Measurements from ENCODE around the gene CHRM1.
A peak's percentile ranks its signal among the peaks of the same experiment; 100 is the strongest.

The CHRM1 gene

DNA sequence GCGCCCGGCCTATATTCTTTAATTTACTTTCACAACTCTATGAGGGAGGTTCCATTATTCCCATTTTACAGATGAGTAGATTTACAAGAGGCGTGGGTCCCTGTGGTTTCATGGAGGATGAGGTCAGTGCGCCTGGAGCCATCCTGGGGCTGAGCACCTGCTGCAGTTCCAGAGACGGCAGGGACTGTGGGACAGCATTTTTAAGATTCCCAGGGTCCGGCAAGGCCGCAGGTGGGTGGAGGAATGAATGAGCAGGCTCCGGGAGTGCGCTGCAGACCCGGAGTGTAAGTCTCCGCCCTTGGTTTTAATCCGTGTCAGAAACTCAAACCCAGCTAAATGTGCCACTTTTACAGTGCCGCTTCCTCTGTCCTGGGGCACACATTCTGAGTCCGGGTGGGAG is 4.1 kb upstream of the CHRM1 start:
- no peak for DNase-seq

DNA sequence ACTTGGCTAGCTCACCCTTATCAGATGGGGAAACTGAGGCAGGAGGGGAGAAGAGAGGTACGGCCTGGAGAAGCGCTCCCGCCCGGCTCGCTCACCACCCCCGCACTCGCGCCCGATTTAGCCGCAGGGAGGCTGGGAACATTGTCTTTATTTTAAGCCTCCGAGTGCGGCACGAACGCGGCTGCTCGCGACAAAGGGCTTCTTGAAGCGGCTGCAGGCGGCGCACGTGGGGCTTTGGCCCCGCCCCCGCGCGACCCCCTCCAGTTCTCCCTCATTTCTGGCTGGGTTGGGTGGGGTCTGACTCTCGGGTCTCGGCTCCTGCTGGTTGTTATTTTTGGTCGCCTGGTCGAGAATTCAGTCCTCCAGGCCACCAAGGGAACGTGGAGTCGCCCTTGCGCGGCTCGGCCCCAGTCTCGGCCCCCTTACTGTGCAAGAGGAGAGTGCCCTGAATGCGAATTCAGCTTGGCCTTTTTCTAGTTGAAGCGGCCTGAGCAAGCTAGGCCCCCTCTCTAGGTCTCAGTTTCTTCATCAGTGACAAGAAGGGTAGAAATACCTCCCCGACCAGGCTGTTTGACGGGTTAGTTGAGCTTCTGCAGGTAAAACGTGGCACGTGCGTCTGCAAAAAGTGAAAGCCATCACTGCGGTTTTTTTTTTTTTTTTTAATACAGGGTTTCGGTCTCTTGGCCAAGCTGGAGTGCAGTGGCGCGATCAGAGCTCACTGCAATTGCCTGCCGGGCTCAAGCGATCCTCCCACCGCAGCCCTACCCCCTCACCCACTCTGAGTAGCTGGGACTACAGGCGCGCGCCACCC is 2.6 kb upstream of the CHRM1 start:
- no peak for DNase-seq

DNA sequence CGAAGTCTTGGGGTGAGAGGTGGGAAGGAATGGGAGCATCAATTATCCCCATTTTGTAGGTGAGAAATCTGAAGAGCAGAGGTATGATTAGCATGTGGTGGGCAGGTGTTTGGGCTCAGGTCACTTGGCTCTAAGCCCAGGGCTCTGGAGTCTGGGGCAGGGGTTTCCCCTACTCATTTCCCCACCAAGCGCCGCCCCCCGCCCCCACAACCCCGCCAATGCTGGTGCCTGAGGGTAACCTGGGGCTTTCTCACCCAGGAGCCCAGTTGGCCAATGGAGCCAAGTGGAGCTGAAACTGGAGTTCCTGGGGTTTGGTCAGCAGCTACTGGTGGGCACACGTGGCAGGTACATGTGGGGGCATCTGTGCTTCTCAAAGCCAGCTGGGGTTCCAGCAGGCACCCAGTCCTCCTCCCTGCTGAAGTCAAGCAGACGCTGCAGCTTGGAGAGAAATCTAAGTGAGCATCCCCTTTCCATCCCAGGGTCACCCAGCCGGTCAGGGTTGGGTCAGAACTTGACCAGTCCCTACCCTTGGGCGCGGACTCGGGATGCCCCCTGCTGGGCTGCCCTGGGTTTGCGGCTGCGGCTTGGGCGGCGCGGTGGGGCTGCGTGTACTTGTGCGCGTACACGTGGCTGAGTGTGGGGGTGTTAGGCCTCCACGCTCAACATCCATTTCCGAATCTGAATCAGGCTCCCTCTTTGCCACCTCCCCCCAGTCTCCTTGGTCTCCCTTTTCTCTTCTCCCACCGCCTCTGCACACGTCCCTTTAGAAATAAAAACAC is 1.7 kb upstream of the CHRM1 start:
- DNase-seq, result peak; percentile 49

DNA sequence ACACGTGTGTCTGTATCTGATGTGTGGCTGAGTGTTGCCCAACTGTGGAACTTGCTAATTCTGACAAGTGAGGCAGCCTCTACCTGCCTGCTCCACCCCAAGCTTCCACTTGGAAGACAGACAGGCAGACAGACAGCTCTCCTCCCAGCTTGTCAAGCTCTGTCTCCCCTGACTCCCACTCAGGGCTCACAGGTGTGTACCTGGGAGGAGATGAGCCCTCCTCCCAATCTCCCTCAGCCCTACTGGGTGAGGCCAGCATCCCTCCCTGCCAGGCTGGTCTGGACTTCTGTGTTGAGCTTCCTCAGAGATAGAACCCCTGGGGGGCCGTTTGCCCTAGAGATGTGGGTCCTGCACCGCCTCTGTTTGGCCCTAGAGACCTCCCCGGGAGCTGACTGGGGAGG is 1.0 kb upstream of the CHRM1 start:
- DNase-seq, result no peak

DNA sequence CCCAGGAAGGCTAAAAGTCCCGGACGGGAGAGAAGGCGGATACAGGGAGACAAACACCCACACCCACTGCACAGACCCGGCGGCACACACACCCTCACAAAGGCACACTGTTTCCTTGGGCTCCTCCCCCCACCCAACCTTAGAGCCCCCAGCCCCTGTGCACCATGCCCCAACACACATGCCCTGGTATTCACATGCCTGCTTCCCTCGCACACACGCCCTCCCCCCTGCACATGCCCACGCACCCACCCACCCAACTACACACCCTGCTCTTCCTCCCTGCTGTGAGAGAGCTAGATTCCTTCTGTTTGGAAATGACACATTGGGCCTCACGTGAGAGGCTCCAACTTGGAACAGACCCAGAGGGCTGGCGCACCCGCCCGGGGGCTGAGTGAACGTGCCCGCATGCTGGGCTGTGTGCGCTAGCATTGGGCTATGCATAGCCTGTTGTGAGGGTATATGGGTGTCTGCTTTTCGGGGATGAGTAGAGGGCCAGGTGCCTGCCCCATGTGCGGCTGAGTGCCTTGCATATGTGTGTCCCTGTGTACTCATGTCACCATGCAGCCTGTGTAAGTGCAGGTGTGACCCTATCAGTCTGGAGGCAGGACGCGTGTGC is 518 bp upstream of the CHRM1 start:
- no peak for DNase-seq

DNA sequence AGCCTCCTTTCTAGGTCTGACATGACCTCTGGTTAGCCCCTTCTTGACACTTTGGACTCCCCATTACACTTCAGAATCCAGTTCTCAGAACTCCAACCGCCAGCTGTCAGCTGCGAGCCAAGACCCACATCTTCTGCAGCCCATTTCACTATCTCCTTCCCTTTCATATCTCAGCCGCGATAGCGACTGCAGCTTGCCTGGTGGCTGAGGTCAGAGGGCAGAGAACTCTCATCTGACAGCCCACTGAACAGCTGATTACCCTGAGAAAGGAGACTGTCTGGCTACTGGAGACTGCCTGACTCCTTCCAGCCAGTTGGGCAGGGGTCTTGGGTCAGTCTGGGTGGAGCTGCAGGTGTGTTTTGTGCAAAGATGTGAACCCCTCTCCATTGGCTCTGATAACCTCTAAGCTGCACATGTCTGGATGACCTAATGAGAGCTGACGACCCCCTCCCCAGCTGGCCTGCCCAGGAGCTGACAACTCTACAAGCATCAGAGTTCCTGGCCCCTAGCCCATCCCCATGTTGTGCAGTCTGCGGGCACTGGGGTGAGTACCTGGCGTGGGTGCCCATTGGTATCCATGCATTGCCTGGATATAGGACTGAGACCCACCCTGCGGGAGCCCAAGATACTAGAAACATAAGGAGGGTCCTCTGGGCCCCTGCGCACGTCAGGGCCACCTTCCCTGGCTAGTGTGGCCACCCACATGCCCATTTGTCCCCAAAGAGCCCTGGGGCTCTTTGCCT is 1.1 kb downstream of the CHRM1 start:
- DNase-seq, result no peak

DNA sequence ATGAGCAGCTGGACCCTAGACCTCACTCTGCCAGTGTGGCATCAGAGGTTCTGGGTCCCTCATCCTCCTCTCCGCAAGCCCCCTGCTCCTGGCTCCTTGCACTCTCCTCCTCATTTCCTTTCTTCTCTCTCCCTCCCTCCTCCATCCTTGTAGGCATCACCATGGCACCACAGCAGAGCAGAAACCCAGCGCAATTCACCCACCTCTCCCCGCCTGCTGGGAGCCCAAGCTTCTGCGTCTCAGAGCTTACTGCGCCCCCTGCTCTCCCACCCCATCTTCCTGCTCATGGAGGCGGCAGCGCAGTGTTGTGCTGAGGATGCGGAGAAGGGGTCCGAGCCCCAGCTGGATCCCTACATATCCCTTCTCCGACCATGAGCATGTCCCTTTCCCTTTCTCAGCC is 1.7 kb downstream of the CHRM1 start:
- DNase-seq, result no peak

DNA sequence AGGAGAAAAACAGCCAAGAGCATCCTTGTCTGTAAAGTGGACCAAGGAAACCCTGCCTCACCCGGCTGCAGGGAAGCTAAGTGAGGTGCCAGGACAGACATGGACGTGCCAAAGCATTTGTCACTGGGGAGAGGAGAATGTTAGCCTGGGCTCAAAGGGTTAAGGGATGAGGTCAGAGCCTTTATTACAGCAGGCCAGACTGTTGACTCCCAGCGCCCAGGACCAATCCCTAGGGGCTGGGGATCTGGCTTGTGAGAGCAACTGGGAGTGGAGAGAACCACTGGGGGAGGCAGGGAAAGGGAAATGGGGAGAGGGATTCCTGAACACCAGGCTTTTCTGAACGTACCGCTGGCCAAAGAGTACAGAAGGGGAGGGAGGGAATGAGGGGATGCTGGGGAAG is 2.6 kb downstream of the CHRM1 start:
- DNase-seq, result no peak

DNA sequence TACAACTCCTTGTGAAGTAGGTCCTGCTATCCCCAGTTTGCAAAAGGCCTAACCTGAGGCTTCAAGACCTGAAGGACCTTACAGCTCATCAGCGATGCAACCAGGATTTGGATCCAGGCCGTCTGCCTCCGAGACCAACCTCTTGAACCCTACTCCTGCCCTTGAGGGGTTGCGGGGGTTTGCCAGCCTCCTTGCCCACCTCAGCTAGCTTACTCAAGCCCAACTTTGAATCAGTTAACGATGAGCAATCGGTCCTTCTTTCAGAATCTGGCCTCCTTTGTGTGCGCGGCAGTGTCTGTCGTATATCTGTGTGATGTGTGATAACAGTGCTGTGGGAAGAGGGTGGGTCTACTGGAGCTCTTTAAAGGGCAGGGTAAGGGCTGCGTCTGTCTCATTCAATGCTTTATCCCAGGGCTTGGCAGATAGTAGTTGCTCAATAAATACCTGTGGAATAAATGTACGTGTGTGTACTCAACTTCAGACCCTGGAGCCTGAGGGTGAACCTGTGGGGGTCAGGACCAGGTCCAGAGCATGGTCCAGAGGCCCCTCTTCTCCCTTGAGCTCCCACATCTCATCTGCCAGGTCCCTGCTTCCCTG is 3.2 kb downstream of the CHRM1 start:
- no peak for DNase-seq

DNA sequence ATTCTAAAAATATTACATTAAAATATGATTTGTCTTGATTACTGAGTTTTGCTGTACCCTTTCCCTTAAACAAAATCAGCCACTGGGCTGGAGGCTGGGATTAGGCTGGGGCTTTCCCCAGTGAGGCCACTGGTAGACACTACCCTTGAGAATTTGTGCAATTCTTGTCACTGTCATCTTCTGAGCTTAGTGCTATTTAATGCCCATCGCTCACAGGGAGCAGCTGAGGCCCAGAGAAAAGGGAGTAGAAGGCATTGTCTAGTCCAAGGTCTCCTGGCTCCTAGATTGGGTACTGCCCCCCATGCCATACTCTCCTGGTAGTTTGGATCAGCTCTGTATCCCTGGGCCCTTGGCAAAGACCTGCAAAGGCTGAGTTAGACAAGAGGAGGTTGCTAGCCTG is 6.7 kb downstream of the CHRM1 start:
- DNase-seq, result no peak

DNA sequence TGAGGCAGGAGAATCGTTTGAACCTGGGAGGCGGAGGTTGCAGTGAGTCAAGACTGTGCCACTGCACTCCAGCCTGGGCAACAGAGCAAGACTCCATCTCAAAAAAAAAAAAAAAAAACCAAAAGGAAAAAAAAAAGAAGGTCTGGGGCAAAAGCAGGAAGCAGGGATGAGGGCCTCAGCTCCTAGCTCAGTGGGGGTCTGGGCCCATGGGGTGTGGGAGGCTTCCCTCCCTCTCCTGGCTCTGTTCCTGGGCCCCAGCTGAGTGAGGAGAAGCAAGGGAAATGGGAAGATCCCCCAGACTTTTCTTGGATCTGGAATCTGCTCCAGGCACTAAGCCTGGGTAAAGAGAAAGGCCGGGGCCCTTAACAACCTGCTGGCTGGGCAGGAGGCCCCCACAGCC is 8.9 kb downstream of the CHRM1 start:
- DNase-seq, result no peak

DNA sequence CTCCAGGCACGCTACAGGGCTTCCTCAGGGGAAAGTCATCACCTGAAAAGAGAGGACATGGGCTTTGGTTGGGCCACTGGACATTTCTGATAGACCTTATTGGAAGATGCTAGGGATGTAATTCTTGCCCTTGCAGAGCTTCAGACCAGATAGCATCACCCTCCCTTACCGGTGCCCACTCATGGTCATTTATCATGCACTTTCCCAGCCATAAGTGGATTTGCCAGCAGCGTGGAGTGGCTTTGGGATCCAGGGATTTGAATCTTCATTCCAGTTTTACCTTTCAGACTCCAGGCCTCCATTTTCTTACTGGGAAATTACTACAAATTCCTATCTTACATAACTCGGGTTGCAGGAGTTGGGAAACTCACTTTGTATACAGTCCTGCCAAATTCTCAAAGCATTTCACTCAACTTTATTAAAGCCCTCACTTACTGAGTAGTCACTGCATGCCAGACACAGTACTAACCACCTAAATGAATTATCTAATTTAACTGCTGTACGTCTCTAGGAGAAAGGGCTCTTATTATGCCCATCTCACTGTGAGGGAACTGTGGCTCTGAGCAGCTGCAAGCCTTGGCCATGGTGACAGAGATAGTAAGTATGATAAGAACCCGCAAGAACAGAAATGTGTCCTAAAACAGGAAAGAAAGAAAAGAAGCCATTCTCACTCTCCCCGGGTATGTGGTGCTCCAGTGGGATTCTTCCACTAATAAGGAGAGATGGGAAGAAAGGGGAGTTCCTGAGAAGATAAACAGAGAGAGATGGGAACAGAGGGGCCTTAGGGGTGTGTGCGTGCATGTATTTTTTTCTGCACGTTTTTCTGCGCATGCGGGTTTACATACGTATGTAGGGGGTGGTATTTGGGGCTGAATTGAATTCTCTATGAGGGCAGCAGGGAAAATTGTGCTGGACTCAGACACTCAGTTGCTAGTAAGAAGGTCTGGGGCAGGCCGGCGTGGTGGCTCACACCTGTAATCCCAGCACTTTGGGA is 9.7 kb downstream of the CHRM1 start:
- DNase-seq, result no peak

DNA sequence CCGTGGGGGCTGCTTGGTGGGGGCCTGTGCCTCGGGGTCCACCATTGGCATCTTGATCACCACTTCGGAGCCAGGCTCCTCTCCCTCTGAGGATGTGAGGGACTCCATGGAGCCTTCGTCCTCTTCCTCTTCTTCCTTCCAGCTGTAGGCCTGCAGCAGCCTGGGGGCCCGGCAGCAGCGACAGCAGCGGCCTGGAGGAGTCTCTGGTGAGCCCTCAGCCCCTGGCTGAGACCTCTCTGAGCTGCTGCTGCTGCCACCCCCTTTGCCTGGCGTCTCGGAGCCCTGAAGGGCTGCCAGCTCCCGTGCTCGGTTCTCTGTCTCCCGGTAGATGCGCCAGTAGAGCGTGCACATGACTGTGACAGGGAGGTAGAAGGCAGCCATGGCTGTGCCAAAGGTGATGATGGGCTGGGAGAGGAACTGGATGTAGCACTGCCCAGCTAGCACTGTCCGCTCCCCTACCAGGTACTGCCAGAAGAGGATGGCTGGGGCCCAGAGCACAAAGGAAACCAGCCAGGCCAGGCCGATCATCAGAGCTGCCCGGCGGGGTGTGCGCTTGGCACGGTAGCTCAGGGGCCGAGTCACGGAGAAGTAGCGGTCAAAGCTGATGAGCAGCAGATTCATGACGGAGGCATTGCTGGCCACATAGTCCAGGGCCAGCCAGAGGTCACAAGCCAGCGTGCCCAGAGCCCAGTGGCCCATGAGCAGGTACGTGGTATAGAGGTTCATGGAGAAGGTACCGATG is 10.9 kb downstream of the CHRM1 start:
- DNase-seq, result no peak

DNA sequence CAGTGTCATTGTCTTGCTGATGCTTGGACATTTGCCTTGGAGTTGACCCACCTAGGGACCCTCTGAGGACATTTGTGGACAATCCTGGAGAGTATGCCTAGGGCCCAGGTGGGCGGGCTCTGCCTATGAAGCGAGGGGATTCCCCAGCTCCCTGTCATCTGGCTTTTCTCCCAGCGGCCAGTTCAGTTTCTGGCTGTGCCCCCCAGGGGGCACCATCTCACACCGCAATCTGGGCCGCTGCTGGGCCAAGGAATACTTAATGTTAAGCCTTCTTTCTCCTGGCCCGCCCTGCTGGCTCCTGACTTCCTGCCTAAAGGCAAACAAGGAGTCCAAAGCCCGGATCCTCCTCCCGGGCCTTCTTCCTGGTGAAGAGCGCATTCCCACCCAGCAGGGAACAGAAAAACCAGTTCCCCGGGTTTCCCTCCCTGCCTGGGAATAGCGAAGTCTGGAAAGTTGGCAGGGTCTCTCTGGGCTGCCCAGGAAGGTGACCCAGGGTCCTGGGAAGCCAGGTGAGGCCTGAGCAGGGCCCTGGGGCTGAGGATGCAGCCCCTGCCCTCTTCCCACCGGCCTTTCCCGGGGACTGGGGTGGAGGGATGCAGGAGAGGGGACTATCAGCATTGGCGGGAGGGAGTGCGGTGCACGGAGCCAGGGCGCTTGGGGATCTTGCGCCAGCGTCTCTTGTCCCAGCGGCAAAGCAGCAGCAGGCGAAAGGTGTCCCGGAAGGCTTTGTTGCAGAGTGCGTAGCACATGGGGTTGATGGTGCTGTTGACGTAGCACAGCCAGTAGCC is 11.9 kb downstream of the CHRM1 start:
- DNase-seq, result no peak

DNA sequence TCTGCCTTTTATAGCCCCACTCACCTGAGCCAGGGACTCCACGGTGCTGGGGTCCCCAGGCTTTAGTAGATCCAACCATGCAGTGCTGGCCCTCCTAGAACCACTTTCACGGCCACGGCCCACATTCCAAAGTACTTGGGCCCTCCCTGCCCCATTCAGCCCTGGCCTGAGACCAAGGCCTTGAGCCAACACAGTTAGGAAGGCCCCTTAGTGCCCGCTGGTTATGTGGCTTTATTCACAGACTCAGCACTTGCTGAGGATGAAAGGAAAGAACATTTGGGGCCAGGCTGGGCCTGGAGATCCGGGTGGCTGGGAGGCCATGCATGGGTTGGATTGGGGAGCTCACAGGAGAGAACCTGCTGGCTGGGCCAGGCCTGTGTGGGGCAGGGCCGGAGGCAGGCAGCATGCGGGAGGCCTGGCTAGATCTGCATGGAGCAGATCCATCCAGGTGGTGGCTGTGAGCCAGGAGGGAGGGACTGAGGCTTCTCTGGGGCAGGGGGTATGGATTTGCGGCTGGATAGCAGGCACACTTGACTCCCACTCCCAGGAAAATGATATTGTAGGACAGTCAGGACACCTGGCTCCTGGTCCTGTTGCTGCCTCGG is 12.6 kb downstream of the CHRM1 start:
- no peak for DNase-seq

DNA sequence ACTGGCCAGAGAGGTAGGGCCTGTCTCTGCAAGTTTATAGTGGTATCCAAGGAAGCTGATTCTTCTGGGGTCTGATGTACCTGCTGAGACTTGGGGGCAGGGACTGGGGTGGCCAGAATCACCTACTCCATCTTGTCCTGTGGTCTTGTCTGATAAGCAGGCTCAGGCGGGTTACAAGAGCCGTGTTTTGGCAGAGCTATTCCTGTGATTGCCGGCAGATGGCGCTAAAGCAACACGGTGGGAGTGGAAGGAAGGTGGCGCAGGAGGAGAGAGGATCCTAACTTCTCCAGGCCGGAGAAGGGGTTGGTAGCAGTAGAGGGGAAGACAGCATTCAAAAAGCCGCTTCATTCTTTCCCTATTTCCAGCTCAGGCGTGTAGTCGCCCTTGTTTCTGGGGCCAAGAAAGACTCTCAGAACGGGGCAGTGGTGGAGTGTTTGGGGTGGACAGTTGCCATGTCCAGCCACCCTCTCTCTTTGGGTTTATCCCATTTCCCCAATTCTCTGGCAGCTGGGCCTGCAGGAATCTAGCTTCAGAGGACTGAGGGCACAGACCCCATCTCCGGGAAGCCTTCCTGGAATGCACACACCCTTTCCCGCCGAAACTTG is 15.1 kb downstream of the CHRM1 start:
- DNase-seq, result peak; percentile 74

DNA sequence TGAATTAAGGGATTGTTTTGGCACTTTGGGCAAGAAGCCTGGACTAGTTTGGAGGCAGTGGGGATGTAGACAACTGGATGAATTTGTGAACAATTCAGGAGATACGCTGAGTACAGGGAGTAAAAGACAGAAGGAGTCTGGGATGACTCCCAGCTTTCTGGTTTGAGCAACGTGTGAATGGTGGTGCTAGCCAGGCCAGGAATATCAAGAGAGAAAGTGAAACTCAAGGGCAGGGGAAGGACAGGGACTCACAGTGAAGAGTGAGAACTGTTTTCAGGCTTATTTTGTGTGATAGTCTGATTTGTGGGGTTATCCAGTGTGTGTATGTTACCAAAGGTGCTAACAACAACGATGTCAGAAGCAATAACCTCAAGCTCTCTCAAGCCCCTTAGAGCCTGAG is 15.9 kb downstream of the CHRM1 start:
- no peak for DNase-seq

DNA sequence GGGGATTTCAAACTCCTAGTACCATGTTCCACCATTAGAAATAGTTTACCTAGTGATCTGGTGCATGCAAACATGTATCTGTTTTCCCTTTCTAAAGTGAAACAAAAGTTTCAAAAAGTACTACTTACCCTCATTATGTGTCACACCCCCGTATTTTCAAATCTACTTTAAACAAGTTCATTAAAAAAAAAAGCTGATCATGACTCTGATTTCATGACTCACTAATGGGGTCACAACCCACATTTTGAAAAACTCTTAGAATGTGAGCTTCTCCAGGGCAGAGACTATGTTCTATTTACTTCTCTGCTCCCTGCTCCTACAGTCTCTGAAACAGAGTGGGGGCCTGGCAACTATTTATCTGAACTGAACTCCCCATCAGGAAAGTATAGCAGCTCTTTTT is 18.2 kb downstream of the CHRM1 start:
- no peak for DNase-seq

DNA sequence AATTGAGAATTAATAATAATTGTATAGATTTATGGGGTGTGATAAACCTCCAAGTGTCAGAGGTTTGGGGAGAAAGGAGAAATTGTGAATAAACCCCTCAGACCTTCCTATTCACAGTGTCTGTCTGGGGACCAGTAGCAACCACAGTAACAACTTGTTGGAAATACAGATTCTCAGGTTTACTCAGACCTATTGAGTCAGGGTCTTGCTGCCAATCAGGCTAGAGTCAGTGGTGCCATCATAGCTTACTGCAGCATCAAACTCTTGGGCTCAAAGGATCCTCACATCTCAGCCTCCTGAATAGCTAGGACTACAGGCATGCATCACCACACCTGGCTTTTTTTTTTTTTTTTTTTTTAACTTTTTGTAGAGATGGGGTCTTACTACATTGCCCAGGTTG is 23.1 kb downstream of the CHRM1 start:
- DNase-seq, result no peak

All from activated T-cell treated with anti-CD3 and anti-CD28 coated beads for 4 hours (primary cell).